T47D (cell line): ENCODE data around the gene DIS3L2.

Experiments
- DNase-seq, 2 experiments: peaks; one replicate each; pipeline versions ENCODE4 v3.0.0 to v3.0.0-alpha.2; 2011 to 2012; ENCODE audit warnings: low read depth in 1 of 2, low spot score in 1 of 2
- JUND ChIP-seq: IDR thresholded peaks from 2 replicates; pipeline ENCODE4 v1.6.1; 2012; ENCODE audit warnings: low read depth
- in situ Hi-C: cut with HindIII; loops from 2 replicates; pipeline ENCODE4 v1.10.0; 2016; ENCODE audit warnings: low sequenced_read_pairs, low pct_unique_long_range_greater_than_20kb

The DIS3L2 gene

GRCh38 chr2:232265329-232265728, 303.8 kb downstream of the DIS3L2 start:
- peak in 1 of 2 experiments; percentile 54 for DNase-seq
- in situ Hi-C loops: no loop called here
- no peak for TF ChIP-seq JUND

GRCh38 chr2:232268636-232269165, 307.2 kb downstream of the DIS3L2 start:
- DNase-seq: no peak
- no peak for TF ChIP-seq JUND
- in situ Hi-C loops: no loop called here

GRCh38 chr2:232269867-232270266, 308.4 kb downstream of the DIS3L2 start:
- no peak for DNase-seq
- in situ Hi-C loops: no loop called here
- no peak for TF ChIP-seq JUND

- no peak for TF ChIP-seq JUND
- in situ Hi-C loops: no loop called here
- no peak for DNase-seq
Observed at GRCh38 chr2:232273903-232274643, 312.6 kb downstream of the DIS3L2 start.

- in situ Hi-C loops: no loop called here
- TF ChIP-seq JUND: no peak
- DNase-seq: no peak
Observed at GRCh38 chr2:232275670-232276069, 314.2 kb downstream of the DIS3L2 start.

- TF ChIP-seq JUND: no peak
- in situ Hi-C loops: no loop called here
- no peak for DNase-seq
Observed at GRCh38 chr2:232276084-232276732, 314.7 kb downstream of the DIS3L2 start.

GRCh38 chr2:232276733-232277313, 315.3 kb downstream of the DIS3L2 start:
- in situ Hi-C loops: no loop called here
- TF ChIP-seq JUND: no peak
- DNase-seq: no peak

- in situ Hi-C loops: no loop called here
- no peak for TF ChIP-seq JUND
- DNase-seq: peak in 1 of 2 experiments; percentile 29
Observed at GRCh38 chr2:232278534-232278933, 317.0 kb downstream of the DIS3L2 start.

- TF ChIP-seq JUND: no peak
- no peak for DNase-seq
- in situ Hi-C loops: no loop called here
Observed at GRCh38 chr2:232280341-232280740, 318.8 kb downstream of the DIS3L2 start.

- DNase-seq: no peak
- in situ Hi-C loops: no loop called here
- no peak for TF ChIP-seq JUND
Observed at GRCh38 chr2:232281858-232282507, 320.5 kb downstream of the DIS3L2 start.

GRCh38 chr2:232282508-232283055, 321.1 kb downstream of the DIS3L2 start:
- no peak for DNase-seq
- in situ Hi-C loops: no loop called here
- TF ChIP-seq JUND: no peak
